Astrocyte (in vitro differentiated cells and primary cell): ENCODE measurements around the gene NCAM1. TPM values are rescaled to one million over a fixed set of nuclear protein-coding genes. Genes with fewer than 3 reads are reported as not detected.

Source experiments
- DNase-seq: peaks from one replicate; pipeline ENCODE4 v3.0.0-alpha.2; 2010; ENCODE audit warnings: low read depth
- FAIRE-seq: peaks from 2 replicates; lab custom pipeline; 2011; peaks lifted over from hg19 to GRCh38; lab: Jason Lieb, UNC
- H2AFZ ChIP-seq: 2 replicates; pipeline ENCODE4 v1.6.0; 2012; ENCODE audit warnings: low read depth, low read length, inconsistent platforms
- H3K27ac ChIP-seq: 2 replicates; pipeline ENCODE4 v1.5.1; 2011; ENCODE audit warnings: low read depth, low read length, inconsistent platforms
- H3K27me3 ChIP-seq: 2 replicates; pipeline ENCODE4 v1.6.0; 2011; ENCODE audit warnings: low read length, inconsistent platforms; ENCODE audit not compliant: insufficient read depth
- H3K36me3 ChIP-seq: 2 replicates; pipeline ENCODE4 v1.5.1; 2011; ENCODE audit warnings: low read length, inconsistent platforms; ENCODE audit not compliant: insufficient read depth
- H3K4me1 ChIP-seq: 2 replicates; pipeline ENCODE4 v1.5.1; 2011; ENCODE audit warnings: low read length, inconsistent platforms; ENCODE audit not compliant: insufficient read depth
- H3K4me2 ChIP-seq: 2 replicates; pipeline ENCODE4 v1.6.0; 2012; ENCODE audit warnings: low read length, inconsistent platforms
- H3K4me3 ChIP-seq: 2 replicates; pipeline ENCODE4 v1.5.1; 2011; ENCODE audit warnings: low read depth, mild to moderate bottlenecking, low read length, inconsistent platforms; ENCODE audit not compliant: insufficient read depth
- H3K79me2 ChIP-seq: 2 replicates; pipeline ENCODE4 v1.6.0; 2012; ENCODE audit warnings: mild to moderate bottlenecking, low read length, inconsistent platforms; ENCODE audit not compliant: insufficient read depth
- H3K9ac ChIP-seq: 2 replicates; pipeline ENCODE4 v1.6.0; 2012; ENCODE audit warnings: mild to moderate bottlenecking, low read length, inconsistent platforms
- H3K9me3 ChIP-seq: 2 replicates; pipeline ENCODE4 v1.5.1; 2012; ENCODE audit warnings: low read depth, mild to moderate bottlenecking, low read length, inconsistent platforms; ENCODE audit not compliant: insufficient read depth
- H4K20me1 ChIP-seq: 2 replicates; pipeline ENCODE4 v1.6.0; 2012; ENCODE audit warnings: low read length, inconsistent platforms; ENCODE audit not compliant: insufficient read depth
- H3K27ac Mint-ChIP-seq: one replicate; pipeline ENCODE4 v1.8.0; 2021; ENCODE audit warnings: mild to moderate bottlenecking, mixed read lengths; ENCODE audit not compliant: unreplicated experiment
- H3K27me3 Mint-ChIP-seq: one replicate; pipeline ENCODE4 v1.8.0; 2021; ENCODE audit warnings: low read depth, mixed read lengths; ENCODE audit not compliant: unreplicated experiment
- H3K36me3 Mint-ChIP-seq: one replicate; pipeline ENCODE4 v1.8.0; 2021; ENCODE audit warnings: low read depth, mixed read lengths; ENCODE audit not compliant: unreplicated experiment
- H3K4me1 Mint-ChIP-seq: one replicate; pipeline ENCODE4 v1.8.0; 2021; ENCODE audit warnings: low read depth, mixed read lengths; ENCODE audit not compliant: unreplicated experiment
- H3K4me3 Mint-ChIP-seq: one replicate; pipeline ENCODE4 v1.8.0; 2021; ENCODE audit warnings: mild to moderate bottlenecking, moderate library complexity, mixed read lengths; ENCODE audit not compliant: unreplicated experiment
- H3K9me3 Mint-ChIP-seq: one replicate; pipeline ENCODE4 v1.8.0; 2021; ENCODE audit warnings: mild to moderate bottlenecking, mixed read lengths; ENCODE audit not compliant: unreplicated experiment
- CTCF ChIP-seq: IDR thresholded peaks from 2 replicates; pipeline ENCODE4 v1.5.1; 2011; ENCODE audit warnings: low read depth, mild to moderate bottlenecking, inconsistent platforms, low read length, moderate library complexity; ENCODE audit not compliant: insufficient read depth
- EZH2 ChIP-seq: IDR thresholded peaks from 2 replicates; pipeline ENCODE4 v1.6.1; 2012; ENCODE audit warnings: mild to moderate bottlenecking, low read length, inconsistent platforms; ENCODE audit not compliant: insufficient read depth
- total RNA-seq: library from RNA; stranded (reverse); gene quantifications from 2 replicates; pipeline ENCODE4 v1.2.1, GENCODE V29; 2021

Gene NCAM1
- total RNA-seq, 1 donor from 2014 or later, result 17.4 TPM

- H3K27ac ChIP-seq, result no peak overlapping the region
- H3K9me3 Mint-ChIP-seq, result no peaks in the 10 kb centered on the region
- H3K36me3 Mint-ChIP-seq, result no peaks in the 10 kb centered on the region
- H3K4me3 ChIP-seq, result no peak overlapping the region
- H3K4me2 ChIP-seq, result no peak overlapping the region
- no peak overlapping the region for H3K9ac ChIP-seq
- H3K79me2 ChIP-seq, result no peaks in the 10 kb centered on the region
- H3K4me3 Mint-ChIP-seq, result no peak overlapping the region
- peaks cover 2% of the 10 kb centered on the region for H3K4me1 Mint-ChIP-seq
- no peaks in the 10 kb centered on the region for H3K9me3 ChIP-seq
- H3K36me3 ChIP-seq, result no peaks in the 10 kb centered on the region
- DNase-seq (no peak), FAIRE-seq (no peak)
- TF ChIP-seq CTCF (no peak), EZH2 (no peak)
- no peaks in the 10 kb centered on the region for H4K20me1 ChIP-seq
- peaks cover 9% of the 10 kb centered on the region for H3K27me3 Mint-ChIP-seq
- no peaks in the 10 kb centered on the region for H3K27me3 ChIP-seq
- H3K4me1 ChIP-seq, result no peaks in the 10 kb centered on the region
- no peak overlapping the region for H3K27ac Mint-ChIP-seq
- no peak overlapping the region for H2AFZ ChIP-seq
Measured at GRCh38 chr11:113137713-113138529, 176.7 kb downstream of the NCAM1 start.

GRCh38 chr11:113138731-113139130 is 177.5 kb downstream of the NCAM1 start:
- no peak for FAIRE-seq
- Mint-ChIP-seq H3K36me3 (no peaks in the 10 kb centered on the region), H3K4me3 (no peak overlapping the region), H3K27me3 (peaks cover 9% of the 10 kb centered on the region), H3K4me1 (peaks cover 2% of the 10 kb centered on the region), H3K9me3 (no peaks in the 10 kb centered on the region), H3K27ac (no peak overlapping the region)
- Histone ChIP-seq H3K4me3 (no peak overlapping the region), H4K20me1 (no peaks in the 10 kb centered on the region), H3K9me3 (no peaks in the 10 kb centered on the region), H3K27me3 (no peaks in the 10 kb centered on the region), H3K27ac (no peak overlapping the region), H3K4me2 (no peak overlapping the region), H3K79me2 (no peaks in the 10 kb centered on the region), H3K36me3 (no peaks in the 10 kb centered on the region), H2AFZ (no peak overlapping the region), H3K9ac (no peak overlapping the region), H3K4me1 (no peaks in the 10 kb centered on the region)
- TF ChIP-seq CTCF (no peak), EZH2 (no peak)
- no peak for DNase-seq

- no peak for DNase-seq
- H3K79me2 ChIP-seq, result no peaks in the 10 kb centered on the region
Measured at GRCh38 chr11:113141010-113141409, 179.8 kb downstream of the NCAM1 start.

More at GRCh38 chr11:113141010-113141409, 179.8 kb downstream of the NCAM1 start:
- Histone ChIP-seq H3K4me1 (no peaks in the 10 kb centered on the region), H3K27ac (no peak overlapping the region), H3K4me3 (no peak overlapping the region), H3K27me3 (no peaks in the 10 kb centered on the region), H3K9me3 (no peaks in the 10 kb centered on the region), H3K36me3 (no peaks in the 10 kb centered on the region), H2AFZ (no peak overlapping the region), H3K9ac (no peak overlapping the region), H3K4me2 (no peak overlapping the region), H4K20me1 (no peaks in the 10 kb centered on the region)
- Mint-ChIP-seq H3K36me3 (no peaks in the 10 kb centered on the region), H3K9me3 (no peaks in the 10 kb centered on the region), H3K4me3 (no peak overlapping the region), H3K27me3 (peaks cover 7% of the 10 kb centered on the region), H3K27ac (no peak overlapping the region), H3K4me1 (peaks cover 2% of the 10 kb centered on the region)
- no peak for FAIRE-seq
- TF ChIP-seq EZH2 (no peak), CTCF (no peak)
